HG03064 (cell line): Measurements from ENCODE around the gene TMEM170A.

Experiments used
- ATAC-seq: cut with Tn5 transposase; IDR thresholded peaks from one replicate; pipeline ENCODE4 v1.9.1; 2021; ENCODE audit warnings: low read depth; ENCODE audit not compliant: unreplicated experiment

The TMEM170A gene

GRCh38 chr16:75406943-75407342 lies 57.5 kb downstream of the TMEM170A start:
- no peak for ATAC-seq

- ATAC-seq = no peak
Measured at GRCh38 chr16:75402821-75403475, 61.5 kb downstream of the TMEM170A start.

- no peak for ATAC-seq
Measured at GRCh38 chr16:75402159-75402820, 62.2 kb downstream of the TMEM170A start.

DNA sequence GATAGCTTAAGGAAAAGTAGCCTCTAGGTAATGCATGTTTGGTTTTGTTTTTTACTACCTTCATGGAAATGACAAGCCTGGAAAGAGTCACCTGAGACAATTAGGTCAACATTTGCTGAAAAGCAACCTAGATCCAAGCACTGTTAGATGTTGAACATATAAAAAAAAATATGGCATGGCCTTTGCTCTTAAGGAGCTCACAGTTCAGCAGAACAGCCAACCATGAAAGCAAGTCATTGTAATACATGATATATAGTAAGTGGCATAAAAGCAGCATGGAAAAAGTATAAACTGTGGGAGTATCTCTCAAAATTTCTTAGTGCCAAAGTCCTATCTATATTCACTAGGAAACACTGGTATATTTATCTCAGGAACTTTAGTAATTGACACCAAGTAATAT lies 62.8 kb downstream of the TMEM170A start:
- no peak for ATAC-seq

DNA sequence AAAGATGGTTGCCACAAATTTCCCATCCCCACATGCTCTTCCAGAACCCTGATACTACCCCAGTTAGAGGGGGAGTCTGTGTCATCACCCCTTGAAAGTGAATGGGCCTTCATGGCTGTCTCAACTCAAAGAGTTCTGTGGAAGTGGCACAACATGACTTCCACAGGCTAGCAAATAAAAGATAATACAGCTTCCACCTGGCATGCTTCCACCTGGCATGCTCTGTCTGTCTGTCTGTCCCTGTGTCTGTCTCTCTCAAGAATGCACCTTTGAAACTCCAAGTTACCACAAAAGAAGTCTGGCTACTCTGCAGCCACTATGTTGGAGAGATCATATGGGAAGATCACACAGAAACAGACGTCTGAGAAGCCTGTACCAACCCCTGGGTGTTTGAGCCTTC lies 66.2 kb downstream of the TMEM170A start:
- ATAC-seq = no peak

DNA sequence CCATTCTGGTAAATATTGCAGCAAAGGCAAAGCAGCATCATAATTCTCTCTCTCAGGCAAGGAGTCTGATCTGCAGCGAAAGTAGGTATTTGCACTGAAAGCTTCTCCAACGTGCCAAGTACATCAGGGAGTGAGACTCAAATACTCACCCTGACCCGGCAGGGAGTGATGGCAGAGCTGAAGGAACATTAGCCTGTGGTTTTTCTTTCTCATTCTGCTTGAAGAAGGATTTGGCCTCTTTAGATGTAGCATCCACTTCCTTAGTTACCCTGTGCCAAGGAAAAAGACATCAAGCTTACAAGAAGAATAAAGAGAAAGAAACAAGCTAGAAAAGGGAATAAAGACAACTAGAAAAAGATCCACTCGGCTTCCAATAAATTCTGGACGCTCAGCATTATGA lies 69.5 kb downstream of the TMEM170A start:
- no peak for ATAC-seq
